Measurements from ENCODE around the gene AUNIP. TPM values are rescaled to one million over a fixed set of nuclear protein-coding genes. Genes with fewer than 3 reads are reported as not detected.

AUNIP gene
- total and polyA plus RNA-seq, 2 of the 8 experiments (the other 6 are each of a cell fraction or from before 2014, with no cell fraction given) = 18.6 to 23.2 TPM

GRCh38 chr1:25794325-25794724 lies 64.9 kb downstream of the AUNIP start:
- H4K5ac ChIP-seq (ENCODE audit: insufficient read length, low read depth, low read length) = no peak overlapping the region
- ChIA-PET CTCF (ENCODE audit: partially characterized antibody) (interaction anchor here (0.7 to 4.5 kb wide), 9 partner anchors 12 to 551 kb away, joined by 3 to 26 read pairs (median 5); no protein-coding TSS in a partner anchor), POLR2A (ENCODE audit: partially characterized antibody) (interaction anchor here (0.6 kb wide), 1 partner anchor 34 kb away, joined by 3 read pairs; no protein-coding TSS in a partner anchor)
- no peaks in the 10 kb centered on the region for H4K20me1 ChIP-seq (replicated peaks in 1 of 2; ENCODE audit: control insufficient read depth in 1 of 2, insufficient read depth in 2 of 2, low read length in 2 of 2)
- no peak overlapping the region for H3K23ac ChIP-seq (ENCODE audit: insufficient read length)
- no peak overlapping the region for H4K8ac ChIP-seq (ENCODE audit: extremely low read depth, insufficient read depth, low read length)
- H2BK5ac ChIP-seq (ENCODE audit: low read depth, low read length) = no peak overlapping the region
- FAIRE-seq = no peak
- 89% methylated on average over 6 of the region's 8 CpGs; no CpG with 5 or more reads in 1 of the 2 experiments for WGBS, 2 experiments (ENCODE audit: extremely low coverage in 1 of 2, insufficient coverage in 1 of 2, insufficient read length in 1 of 2, insufficient replicate concordance in 2 of 2, low coverage in 1 of 2, low lambda C conversion rate in 2 of 2, missing lambda C conversion rate in 1 of 2)
- H2BK120ac ChIP-seq (replicated peaks; ENCODE audit: low read depth, low read length) = no peak overlapping the region
- H4K91ac ChIP-seq (replicated peaks; ENCODE audit: insufficient read length, low read length) = no peak overlapping the region
- no peak overlapping the region for H3K4me3 ChIP-seq (ENCODE audit: extremely low read depth in 1 of 4, insufficient read depth in 2 of 4, low read depth in 3 of 4, low read length in 4 of 4)
- H2AFZ ChIP-seq (ENCODE audit: low read length) = no peak overlapping the region
- no peak overlapping the region for H3K14ac ChIP-seq (ENCODE audit: insufficient read length)
- H3K9ac ChIP-seq (replicated peaks in 1 of 4; ENCODE audit: extremely low read depth in 1 of 4, low read depth in 3 of 4, low read length in 3 of 4) = no peak overlapping the region
- H3K23me2 ChIP-seq (ENCODE audit: low read depth, low read length) = no peaks in the 10 kb centered on the region
- peaks cover 3 to 6% (median 5%) of the 10 kb centered on the region in 4 experiments; a peak in 6 of 7 replicates for H3K4me1 ChIP-seq (replicated peaks in 1 of 4; ENCODE audit: control insufficient read depth in 3 of 4, insufficient read depth in 4 of 4, low read length in 3 of 4)
- H2BK20ac ChIP-seq (ENCODE audit: low read length) = no peak overlapping the region
- no peak overlapping the region for H3K56ac ChIP-seq (replicated peaks; ENCODE audit: insufficient read length, low read depth, low read length)
- H3K4me2 ChIP-seq (ENCODE audit: insufficient read depth in 1 of 2, low read depth in 2 of 2, low read length in 2 of 2) = no peak overlapping the region
- no peaks in the 10 kb centered on the region for H3K36me3 ChIP-seq (ENCODE audit: control insufficient read depth in 2 of 4, insufficient read depth in 4 of 4, low read length in 3 of 4)
- no peaks in the 10 kb centered on the region for H3K9me3 ChIP-seq (ENCODE audit: insufficient read depth in 2 of 2, low read depth in 1 of 2, low read length in 1 of 2)
- DNase-seq (ENCODE audit: low read depth in 1 of 2, low spot score in 2 of 2) = no peak
- H2BK15ac ChIP-seq (ENCODE audit: low read length) = no peak overlapping the region
- no peak overlapping the region for H2BK12ac ChIP-seq (ENCODE audit: low read depth, low read length)
- no peak overlapping the region for H2AK5ac ChIP-seq (ENCODE audit: low read depth, low read length)
- H3K27ac ChIP-seq (ENCODE audit: low read depth, low read length) = no peak overlapping the region
- H3K79me2 ChIP-seq (ENCODE audit: control insufficient read depth in 1 of 2, insufficient read depth in 2 of 2, low read length in 2 of 2) = no peaks in the 10 kb centered on the region
- no peaks in the 10 kb centered on the region for H3K79me1 ChIP-seq (ENCODE audit: low read depth, low read length)
- H3K4ac ChIP-seq (replicated peaks; ENCODE audit: insufficient read length, low read depth, low read length) = no peak overlapping the region
- no peak overlapping the region for H3K18ac ChIP-seq (ENCODE audit: extremely low read depth, low read length)
- peaks cover 0 to 2% (median under 1%) of the 10 kb centered on the region in 4 experiments; a peak in 3 of 7 replicates for H3K27me3 ChIP-seq (replicated peaks in 1 of 4; ENCODE audit: control insufficient read depth in 3 of 4, extremely low read depth in 1 of 4, insufficient read depth in 3 of 4, low read length in 3 of 4)

Data from H1 (cell line).